ENCODE data around the gene SLC6A12.
A peak's percentile ranks its signal among the peaks of the same experiment; 100 is the strongest.

Gene SLC6A12

GRCh38 chr12:147242-147641 lies 66.7 kb downstream of the SLC6A12 start:
- Histone ChIP-seq H3K27me3 (ENCODE audit: control insufficient read depth in 2 of 2, insufficient read depth in 2 of 2, low read length in 2 of 2) (no peaks in the 10 kb centered on the region), H3K27ac (ENCODE audit: low read depth in 2 of 2, low read length in 2 of 2) (no peak overlapping the region), H3K9ac (ENCODE audit: low read depth in 1 of 2, low read length in 2 of 2) (no peak overlapping the region), H3K9me3 (ENCODE audit: control insufficient read depth in 2 of 2, low read length in 2 of 2) (no peaks in the 10 kb centered on the region), H3K4me3 (ENCODE audit: low read length in 2 of 2) (no peak overlapping the region), H3K4me1 (ENCODE audit: control insufficient read depth in 2 of 2, insufficient read depth in 2 of 2, low read length in 2 of 2) (peaks cover 13 to 19% of the 10 kb centered on the region in 2 donors), H3K36me3 (ENCODE audit: control insufficient read depth in 2 of 2, insufficient read depth in 2 of 2, low read length in 2 of 2) (no peaks in the 10 kb centered on the region)

- Histone ChIP-seq H3K9ac (ENCODE audit: low read depth in 1 of 2, low read length in 2 of 2) (no peak overlapping the region), H3K4me3 (ENCODE audit: low read length in 2 of 2) (no peak overlapping the region), H3K27me3 (ENCODE audit: control insufficient read depth in 2 of 2, insufficient read depth in 2 of 2, low read length in 2 of 2) (no peaks in the 10 kb centered on the region), H3K9me3 (ENCODE audit: control insufficient read depth in 2 of 2, low read length in 2 of 2) (no peaks in the 10 kb centered on the region), H3K27ac (ENCODE audit: low read depth in 2 of 2, low read length in 2 of 2) (no peak overlapping the region), H3K36me3 (ENCODE audit: control insufficient read depth in 2 of 2, insufficient read depth in 2 of 2, low read length in 2 of 2) (no peaks in the 10 kb centered on the region), H3K4me1 (ENCODE audit: control insufficient read depth in 2 of 2, insufficient read depth in 2 of 2, low read length in 2 of 2) (peaks cover 13 to 19% of the 10 kb centered on the region in 2 donors)
Measured at GRCh38 chr12:145369-145960, 68.5 kb downstream of the SLC6A12 start.

DNA sequence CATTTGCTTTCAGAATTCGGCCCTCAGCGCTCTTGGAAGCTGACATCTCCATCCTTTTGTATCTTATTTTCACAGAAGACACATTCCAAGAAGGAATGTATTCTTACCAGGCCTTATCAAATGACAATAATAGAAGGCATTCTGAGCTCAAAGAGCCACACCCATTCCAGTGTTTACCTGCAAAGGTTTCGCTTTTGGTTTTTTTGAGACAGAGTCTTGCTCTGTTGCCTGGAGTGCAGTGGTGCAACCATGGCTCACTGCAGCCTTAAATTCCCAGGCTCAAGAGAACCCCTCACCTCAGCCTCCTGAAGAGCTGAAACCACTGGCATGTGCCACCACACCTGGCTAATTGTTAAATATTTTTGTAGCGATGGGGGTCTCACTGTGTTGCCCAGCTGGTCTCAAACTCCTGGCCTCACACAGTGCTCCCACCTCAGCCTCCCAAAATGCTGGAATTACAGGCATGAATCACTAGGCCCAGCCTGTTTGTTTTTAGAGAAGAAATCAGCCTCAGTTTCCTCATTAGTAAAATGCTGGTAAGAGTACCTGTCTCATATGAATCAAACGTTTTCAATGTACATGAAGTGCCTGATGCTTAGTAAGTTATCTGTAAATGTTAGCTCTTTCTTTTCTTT lies 69.2 kb downstream of the SLC6A12 start:
- Histone ChIP-seq H3K4me1 (ENCODE audit: control insufficient read depth in 2 of 2, insufficient read depth in 2 of 2, low read length in 2 of 2) (peaks cover 13 to 19% of the 10 kb centered on the region in 2 donors), H3K9ac (ENCODE audit: low read depth in 1 of 2, low read length in 2 of 2) (peak overlapping the region in 1 of 2 donors; percentile 18), H3K27me3 (ENCODE audit: control insufficient read depth in 2 of 2, insufficient read depth in 2 of 2, low read length in 2 of 2) (peaks cover 2 to 3% of the 10 kb centered on the region in 2 donors), H3K9me3 (ENCODE audit: control insufficient read depth in 2 of 2, low read length in 2 of 2) (no peaks in the 10 kb centered on the region), H3K36me3 (ENCODE audit: control insufficient read depth in 2 of 2, insufficient read depth in 2 of 2, low read length in 2 of 2) (no peaks in the 10 kb centered on the region), H3K4me3 (ENCODE audit: low read length in 2 of 2) (peak overlapping the region; percentile 20 to 53), H3K27ac (ENCODE audit: low read depth in 2 of 2, low read length in 2 of 2) (peak overlapping the region; percentile 58 to 85)

DNA sequence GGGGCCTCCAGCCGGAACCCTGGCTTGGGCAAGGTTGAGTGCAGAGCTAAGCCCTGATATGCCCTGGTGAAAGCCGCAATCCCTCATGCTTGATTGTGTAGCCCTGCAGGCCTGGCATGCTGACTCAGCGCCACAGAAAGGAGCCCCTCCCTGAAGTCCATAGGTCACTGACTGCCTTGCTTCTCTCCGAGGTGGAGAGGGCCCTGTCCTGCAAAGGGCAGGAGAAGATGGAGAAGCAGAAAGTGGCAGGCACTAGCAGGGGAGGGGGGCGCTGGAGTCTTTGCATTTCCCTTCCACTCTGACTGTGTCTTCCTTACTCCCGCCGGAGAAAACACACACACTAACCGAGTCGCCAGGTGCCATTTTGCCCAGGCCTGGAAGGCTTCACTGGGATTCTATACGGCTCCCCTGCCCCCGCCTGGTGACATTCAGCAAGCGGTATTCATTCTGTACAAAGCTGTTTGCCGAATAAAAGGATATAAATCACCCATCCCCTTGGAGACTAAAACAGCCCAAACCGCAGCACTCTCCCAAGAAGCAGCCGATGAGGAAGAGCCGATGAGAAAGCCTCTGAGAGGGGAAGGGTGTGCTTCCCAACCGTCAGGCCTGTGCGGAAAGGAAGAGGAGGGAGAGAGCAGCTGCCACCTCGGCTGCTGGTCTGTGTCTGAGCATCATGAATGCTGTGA lies 69.8 kb downstream of the SLC6A12 start:
- peak overlapping the region in 1 of 2 donors; percentile 18 for H3K9ac ChIP-seq (ENCODE audit: low read depth in 1 of 2, low read length in 2 of 2)
- no peaks in the 10 kb centered on the region for H3K9me3 ChIP-seq (ENCODE audit: control insufficient read depth in 2 of 2, low read length in 2 of 2)
- H3K27me3 ChIP-seq (ENCODE audit: control insufficient read depth in 2 of 2, insufficient read depth in 2 of 2, low read length in 2 of 2): peaks cover 3 to 5% of the 10 kb centered on the region in 2 donors
- peak overlapping the region; percentile 20 to 53 for H3K4me3 ChIP-seq (ENCODE audit: low read length in 2 of 2)
- peaks cover 13 to 19% of the 10 kb centered on the region in 2 donors for H3K4me1 ChIP-seq (ENCODE audit: control insufficient read depth in 2 of 2, insufficient read depth in 2 of 2, low read length in 2 of 2)
- no peaks in the 10 kb centered on the region for H3K36me3 ChIP-seq (ENCODE audit: control insufficient read depth in 2 of 2, insufficient read depth in 2 of 2, low read length in 2 of 2)
- H3K27ac ChIP-seq (ENCODE audit: low read depth in 2 of 2, low read length in 2 of 2): peak overlapping the region; percentile 58 to 85

DNA sequence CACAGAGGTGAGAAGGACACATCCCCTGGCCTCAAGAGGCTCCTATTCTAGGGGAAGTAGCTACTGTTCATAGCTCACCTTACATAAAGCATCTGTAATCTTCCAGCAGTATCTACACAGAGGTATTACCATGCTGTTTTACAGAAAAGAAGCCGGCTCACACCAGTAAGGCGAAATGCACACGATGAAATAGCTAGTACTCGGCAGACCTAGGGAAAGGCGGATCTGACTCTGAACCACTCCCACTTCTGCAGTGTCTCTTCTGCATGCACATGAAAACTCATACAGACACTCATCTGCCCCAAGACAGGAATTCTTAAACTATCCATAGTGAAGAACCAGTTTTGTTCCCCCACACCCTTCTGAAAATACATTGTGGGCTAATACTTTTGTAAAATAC lies 73.8 kb downstream of the SLC6A12 start:
- H3K9ac ChIP-seq (ENCODE audit: low read depth in 1 of 2, low read length in 2 of 2): no peak overlapping the region

More for the DNA sequence above, 73.8 kb downstream of the SLC6A12 start:
- no peaks in the 10 kb centered on the region for H3K36me3 ChIP-seq (ENCODE audit: control insufficient read depth in 2 of 2, insufficient read depth in 2 of 2, low read length in 2 of 2)
- H3K9me3 ChIP-seq (ENCODE audit: control insufficient read depth in 2 of 2, low read length in 2 of 2): no peaks in the 10 kb centered on the region
- H3K4me3 ChIP-seq (ENCODE audit: low read length in 2 of 2): no peak overlapping the region
- H3K27me3 ChIP-seq (ENCODE audit: control insufficient read depth in 2 of 2, insufficient read depth in 2 of 2, low read length in 2 of 2): peaks cover 3 to 5% of the 10 kb centered on the region in 2 donors
- peaks cover 13 to 19% of the 10 kb centered on the region in 2 donors for H3K4me1 ChIP-seq (ENCODE audit: control insufficient read depth in 2 of 2, insufficient read depth in 2 of 2, low read length in 2 of 2)
- H3K27ac ChIP-seq (ENCODE audit: low read depth in 2 of 2, low read length in 2 of 2): no peak overlapping the region

Measured in mucosa of rectum (tissue), 2 donors.